Astrocyte of the cerebellum (primary cell): ENCODE measurements around the gene RBMS3.

Experiments
- DNase-seq: peaks from one replicate; pipeline ENCODE4 v3.0.0-alpha.2; 2011; ENCODE audit warnings: low read depth
- H3K4me3 ChIP-seq: 2 replicates; pipeline ENCODE4 v1.5.1; 2011; ENCODE audit warnings: mild to moderate bottlenecking, low read depth, low read length, moderate library complexity
- CTCF ChIP-seq: IDR thresholded peaks from 2 replicates; pipeline ENCODE4 v1.5.1; 2012; ENCODE audit warnings: low read length, low read depth, moderate library complexity, mild to moderate bottlenecking; ENCODE audit errors: missing control alignments
- in situ Hi-C: cut with HindIII; loops from 2 replicates; pipeline ENCODE4 v1.10.0; 2017; ENCODE audit warnings: low sequenced_read_pairs

RBMS3 gene

GRCh38 chr3:29700256-29700655 is 419.4 kb downstream of the RBMS3 start:
- no peak for DNase-seq
- H3K4me3 ChIP-seq, result no peak overlapping the region
- TF ChIP-seq CTCF, result no peak
- in situ Hi-C loops, result no loop called here

- no peak for DNase-seq
- H3K4me3 ChIP-seq, result no peak overlapping the region
- TF ChIP-seq CTCF, result no peak
- in situ Hi-C loops, result no loop called here
These were observed 420.6 kb downstream of the RBMS3 start for GRCh38 chr3:29701326-29701983.

GRCh38 chr3:29705906-29706844 is 425.3 kb downstream of the RBMS3 start:
- in situ Hi-C loops, result no loop called here
- H3K4me3 ChIP-seq, result no peak overlapping the region
- TF ChIP-seq CTCF, result no peak
- no peak for DNase-seq

- H3K4me3 ChIP-seq, result no peak overlapping the region
- in situ Hi-C loops, result no loop called here
- no peak for TF ChIP-seq CTCF
- DNase-seq, result no peak
These were observed 428.0 kb downstream of the RBMS3 start for GRCh38 chr3:29708884-29709283.

GRCh38 chr3:29711255-29711771 is 430.4 kb downstream of the RBMS3 start:
- in situ Hi-C loops, result no loop called here
- TF ChIP-seq CTCF, result no peak
- H3K4me3 ChIP-seq, result no peak overlapping the region
- no peak for DNase-seq

GRCh38 chr3:29716213-29716612 is 435.3 kb downstream of the RBMS3 start:
- DNase-seq, result no peak
- no peak for TF ChIP-seq CTCF
- no peak overlapping the region for H3K4me3 ChIP-seq
- in situ Hi-C loops, result no loop called here
